Panc1 (cell line): ENCODE measurements around the gene HNRNPA3. TPM values are rescaled to one million over a fixed set of nuclear protein-coding genes. Genes with fewer than 3 reads are reported as not detected.

Experiments
- ATAC-seq: fragments of 200-7000 bp; cut with Tn5 transposase; 2 replicates; pipeline ENCODE4 v1.9.1; 2020; ENCODE audit warnings: mild to moderate bottlenecking, moderate library complexity
- BruUV-seq: library from RNA; stranded (reverse); fragments of 400-500 nt; replicated peaks from 2 replicates; lab custom pipeline; 2021; lab: Mats Ljungman, UMichigan
- CTCF ChIA-PET: fragments of 300-600 bp; sonication (Branson Sonifier 250); formaldehyde crosslinking; loops from one replicate; lab custom pipeline; 2022; ENCODE audit warnings: antibody characterized with exemption; lab: Charles Lee
- POLR2A ChIA-PET: fragments of 300-600 bp; sonication (Branson Sonifier 250); formaldehyde crosslinking; loops from one replicate; lab custom pipeline; 2022; ENCODE audit warnings: antibody characterized with exemption; lab: Charles Lee
- DNase-seq: peaks from one replicate; pipeline ENCODE4 v3.0.0-alpha.2; 2010; ENCODE audit warnings: low read depth, low spot score
- H3K27ac ChIP-seq: 2 replicates; pipeline ENCODE4 v1.5.1; 2011; ENCODE audit warnings: mild to moderate bottlenecking, low read length, inconsistent platforms
- H3K27me3 ChIP-seq: fragments of 200-500 bp; sonication (Bioruptor generic); 2 replicates; pipeline ENCODE4 v1.6.0; 2014; ENCODE audit warnings: low read length, inconsistent platforms; ENCODE audit not compliant: control insufficient read depth, insufficient read depth
- H3K36me3 ChIP-seq: fragments of 200-500 bp; sonication (Bioruptor generic); 2 replicates; pipeline ENCODE4 v1.5.1; 2014; ENCODE audit warnings: inconsistent platforms, mild to moderate bottlenecking, low read length, moderate library complexity; ENCODE audit not compliant: control insufficient read depth, insufficient read depth
- H3K4me1 ChIP-seq: 2 replicates; pipeline ENCODE4 v1.5.1; 2011; ENCODE audit warnings: inconsistent platforms, mild to moderate bottlenecking, low read length, moderate library complexity; ENCODE audit not compliant: control insufficient read depth, insufficient read depth
- H3K4me3 ChIP-seq, 2 experiments: 2 replicates each; pipeline ENCODE4 v1.5.1; 2011 to 2012; ENCODE audit warnings: low read depth in 2 of 2, low read length in 2 of 2, mild to moderate bottlenecking in 2 of 2, inconsistent platforms in 1 of 2, moderate library complexity in 1 of 2
- H3K9me3 ChIP-seq: fragments of 200-500 bp; sonication (Bioruptor generic); 2 replicates; pipeline ENCODE4 v1.5.1; 2014; ENCODE audit warnings: low read depth, mild to moderate bottlenecking, inconsistent platforms, low read length, moderate library complexity; ENCODE audit not compliant: control insufficient read depth, insufficient read depth
- CTCF ChIP-seq: fragments of 450-650 bp; IDR thresholded peaks from 2 replicates; pipeline ENCODE4 v1.5.1; 2017; ENCODE audit warnings: mild to moderate bottlenecking
- POLR2AphosphoS5 ChIP-seq: IDR thresholded peaks from 2 replicates; pipeline ENCODE4 v1.6.1; 2012; ENCODE audit warnings: mild to moderate bottlenecking, low read depth, low read length, moderate library complexity
- REST ChIP-seq, 2 experiments: IDR thresholded peaks; 2 replicates each; pipeline ENCODE4 v1.6.1; 2011 to 2012; ENCODE audit warnings: low read depth in 2 of 2, control low read depth in 1 of 2, low read length in 1 of 2, mild to moderate bottlenecking in 1 of 2, moderate library complexity in 1 of 2; ENCODE audit not compliant: insufficient read depth in 1 of 2
- SIN3A ChIP-seq: IDR thresholded peaks from 2 replicates; pipeline ENCODE4 v1.6.1; 2012; ENCODE audit warnings: low read depth, mild to moderate bottlenecking, low read length, moderate library complexity, borderline replicate concordance; ENCODE audit not compliant: insufficient read depth
- TCF7L2 ChIP-seq: IDR thresholded peaks from 2 replicates; pipeline ENCODE4 v1.6.1; 2011; ENCODE audit warnings: mild to moderate bottlenecking, low read depth, low read length, inconsistent platforms
- in situ Hi-C: cut with HindIII; loops from 2 replicates; pipeline ENCODE4 v1.10.0; 2016; ENCODE audit warnings: low sequenced_read_pairs, low pct_unique_long_range_greater_than_20kb
- intact Hi-C: fragments of 100-400 bp; cut with micrococcal nuclease; formaldehyde crosslinking; loops from one replicate; pipeline ENCODE4 v1.10.0; 2022; ENCODE audit not compliant: unreplicated experiment
- total RNA-seq: library from RNA; stranded (reverse); gene quantifications from one replicate; pipeline ENCODE4 v1.2.1, GENCODE V29; 2021; ENCODE audit not compliant: unreplicated experiment

The HNRNPA3 gene
- total RNA-seq, 1 experiment from 2014 or later: 228 TPM

- BruUV-seq: no TSS peak
- no peaks in the 10 kb centered on the region for H3K27me3 ChIP-seq
- H3K9me3 ChIP-seq: no peaks in the 10 kb centered on the region
- CTCF ChIA-PET: no interaction called here
- in situ Hi-C loops: no loop called here
- peak overlapping the region; percentile 80 for H3K27ac ChIP-seq
- ATAC-seq: no peak
- TF ChIP-seq SIN3A: no peak
- TF ChIP-seq TCF7L2: no peak
- no peak for TF ChIP-seq POLR2AphosphoS5
- no peak for TF ChIP-seq REST (IDR thresholded peaks at IDR 0.05; ENCODE audit: insufficient read depth in 1 of 2, low read depth in 2 of 2, low read length in 1 of 2)
- no peak for TF ChIP-seq CTCF
- H3K4me3 ChIP-seq: no peak overlapping the region
- peaks cover 98% of the 10 kb centered on the region for H3K4me1 ChIP-seq
- no peak for DNase-seq
- H3K36me3 ChIP-seq: no peaks in the 10 kb centered on the region; the same call in 1 of the 2 replicates
- intact Hi-C loops: no loop called here
- POLR2A ChIA-PET: no interaction called here
Observed at GRCh38 chr2:177250461-177250860, 37.9 kb downstream of the HNRNPA3 start.

GRCh38 chr2:177251165-177251542 lies 38.6 kb downstream of the HNRNPA3 start:
- Histone ChIP-seq H3K4me3 (no peak overlapping the region), H3K9me3 (no peaks in the 10 kb centered on the region), H3K27me3 (no peaks in the 10 kb centered on the region), H3K36me3 (no peaks in the 10 kb centered on the region; the same call in 1 of the 2 replicates), H3K27ac (peak overlapping the region; percentile 80), H3K4me1 (peaks cover 98% of the 10 kb centered on the region)
- TF ChIP-seq REST (IDR thresholded peaks at IDR 0.05; ENCODE audit: insufficient read depth in 1 of 2, low read depth in 2 of 2, low read length in 1 of 2) (no peak), CTCF (no peak), TCF7L2 (no peak), SIN3A (no peak), POLR2AphosphoS5 (no peak)
- ATAC-seq: no peak
- CTCF ChIA-PET: interaction anchor here (0.6 kb wide), 1 partner anchor 238 kb away, joined by 4 read pairs; no protein-coding TSS in a partner anchor
- no TSS peak for BruUV-seq
- intact Hi-C loops (no loop called here), in situ Hi-C loops (no loop called here)
- POLR2A ChIA-PET: no interaction called here
- no peak for DNase-seq
